B cell (primary cell): Measurements from ENCODE around the gene ZFYVE19.
"Not testable (repeated sequence)": the region's sequence is repeated elsewhere in the genome, so short reads cannot be mapped to it uniquely, and the experiment has no call there.

ENCODE experiments used
- CTCF ChIP-seq: fragments of 200-600 bp; IDR thresholded peaks from one replicate; pipeline ENCODE4 v1.8.0; 2022; ENCODE audit warnings: antibody characterized with exemption, mild to moderate bottlenecking
- EZH2 ChIP-seq: IDR thresholded peaks from 2 replicates; pipeline ENCODE4 v1.6.1; 2012; ENCODE audit warnings: borderline replicate concordance, low read depth, mild to moderate bottlenecking, moderate library complexity, low read length; ENCODE audit not compliant: insufficient read depth, poor library complexity, severe bottlenecking

GRCh38 chr15:40861147-40861546 lies 54.3 kb downstream of the ZFYVE19 start:
- TF ChIP-seq CTCF, EZH2: not testable (repeated sequence)
